ENCODE results near the gene FAM186B.
"Not testable (repeated sequence)": the region's sequence is repeated elsewhere in the genome, so short reads cannot be mapped to it uniquely, and the experiment has no call there.

FAM186B gene

GRCh38 chr12:49635036-49635435 is 29.6 kb upstream of the FAM186B start:
- no peak for DNase-seq

- no peak for DNase-seq
Measured at GRCh38 chr12:49633703-49634345, 28.4 kb upstream of the FAM186B start.

- no peak for DNase-seq
Measured at GRCh38 chr12:49632986-49633702, 27.7 kb upstream of the FAM186B start.

- DNase-seq: no peak
Measured at GRCh38 chr12:49632401-49632800, 27.0 kb upstream of the FAM186B start.

GRCh38 chr12:49631336-49631907 is 26.0 kb upstream of the FAM186B start:
- DNase-seq: no peak

- DNase-seq: no peak
Measured at GRCh38 chr12:49627752-49628360, 22.4 kb upstream of the FAM186B start.

GRCh38 chr12:49626836-49627235 is 21.4 kb upstream of the FAM186B start:
- DNase-seq: no peak

GRCh38 chr12:49626169-49626835 is 20.9 kb upstream of the FAM186B start:
- peak; percentile 50 for DNase-seq

- DNase-seq: no peak
Measured at GRCh38 chr12:49624921-49625577, 19.6 kb upstream of the FAM186B start.

- DNase-seq: peak; percentile 81
Measured at GRCh38 chr12:49623142-49623904, 17.9 kb upstream of the FAM186B start, which contains the start of gene PRPF40B. TSS of gene PRPF40B (plus strand) at chr12:49623561. CDS start at chr12:49623591, 30 bp downstream.

- DNase-seq: peak; percentile 55
Measured at GRCh38 chr12:49622501-49623141, 17.2 kb upstream of the FAM186B start.

GRCh38 chr12:49621651-49622500 is 16.4 kb upstream of the FAM186B start:
- no peak for DNase-seq

- no peak for DNase-seq
Measured at GRCh38 chr12:49619286-49619685, 13.8 kb upstream of the FAM186B start.

- no peak for DNase-seq
Measured at GRCh38 chr12:49618576-49618975, 13.1 kb upstream of the FAM186B start.

- DNase-seq: no peak
Measured at GRCh38 chr12:49616533-49617219, 11.2 kb upstream of the FAM186B start.

- DNase-seq: no peak
Measured at GRCh38 chr12:49615725-49616124, 10.3 kb upstream of the FAM186B start.

GRCh38 chr12:49612210-49612609 is 6.8 kb upstream of the FAM186B start:
- DNase-seq: no peak

- DNase-seq: not testable (repeated sequence)
Measured at GRCh38 chr12:49610785-49611184, 5.3 kb upstream of the FAM186B start.

GRCh38 chr12:49609875-49610154 is 4.4 kb upstream of the FAM186B start:
- DNase-seq: no peak
